Mesenchymal stem cell (in vitro differentiated cells and primary cell): ENCODE data around the gene TMEM203.
"Not testable (repeated sequence)": the region's sequence is repeated elsewhere in the genome, so short reads cannot be mapped to it uniquely, and the experiment has no call there.

ENCODE experiments used
- DNase-seq: peaks from one replicate; pipeline ENCODE4 v3.0.0-alpha.2; 2013
- H2AFZ ChIP-seq: one replicate; pipeline ENCODE4 v1.6.1; 2013; ENCODE audit warnings: low read depth, mild to moderate bottlenecking, control low read depth, inconsistent platforms, low read length, moderate library complexity
- H2AK5ac ChIP-seq: 2 replicates; pipeline ENCODE4 v1.6.1; 2013; ENCODE audit warnings: low read length, moderate library complexity, mild to moderate bottlenecking, inconsistent platforms; ENCODE audit not compliant: severe bottlenecking
- H2BK120ac ChIP-seq: one replicate; pipeline ENCODE4 v1.6.1; 2013; ENCODE audit warnings: low read depth, mild to moderate bottlenecking, inconsistent platforms, low read length, moderate library complexity
- H2BK12ac ChIP-seq, 2 experiments: one replicate each; pipeline ENCODE4 v1.6.1; 2013; ENCODE audit warnings: inconsistent platforms in 2 of 2, low read length in 2 of 2, mild to moderate bottlenecking in 2 of 2, moderate library complexity in 2 of 2, control low read depth in 1 of 2
- H2BK15ac ChIP-seq: one replicate; pipeline ENCODE4 v1.6.1; 2013; ENCODE audit warnings: mild to moderate bottlenecking, low read depth, inconsistent platforms; ENCODE audit not compliant: poor library complexity, severe bottlenecking
- H2BK5ac ChIP-seq: 2 replicates; pipeline ENCODE4 v1.6.1; 2013; ENCODE audit warnings: low read depth, mild to moderate bottlenecking, low read length, control low read depth, inconsistent platforms; ENCODE audit not compliant: poor library complexity, severe bottlenecking
- H3K14ac ChIP-seq, 2 experiments: one replicate each; pipeline ENCODE4 v1.6.1; 2013; ENCODE audit warnings: inconsistent platforms in 2 of 2, low read length in 2 of 2, control low read depth in 1 of 2, mild to moderate bottlenecking in 1 of 2, moderate library complexity in 1 of 2
- H3K18ac ChIP-seq, 2 experiments: one replicate each; pipeline ENCODE4 v1.6.1; 2013; ENCODE audit warnings: inconsistent platforms in 2 of 2, low read length in 2 of 2, control low read depth in 1 of 2, low read depth in 1 of 2, mild to moderate bottlenecking in 1 of 2
- H3K23ac ChIP-seq, 2 experiments: one replicate each; pipeline ENCODE4 v1.6.1; 2013; ENCODE audit warnings: inconsistent platforms in 2 of 2, low read length in 2 of 2, mild to moderate bottlenecking in 2 of 2, moderate library complexity in 2 of 2, control low read depth in 1 of 2
- H3K27ac ChIP-seq: 2 replicates; pipeline ENCODE4 v1.5.1; 2013; ENCODE audit warnings: mild to moderate bottlenecking, moderate library complexity, low read length, control low read depth, inconsistent platforms; ENCODE audit not compliant: poor library complexity, severe bottlenecking
- H3K27me3 ChIP-seq, 2 experiments: 2 replicates each; pipeline versions ENCODE4 v1.6.1 to v1.7.0; 2013; ENCODE audit warnings: low read length in 2 of 2, mild to moderate bottlenecking in 2 of 2, moderate library complexity in 2 of 2, control low read depth in 1 of 2, inconsistent platforms in 1 of 2; ENCODE audit not compliant: control insufficient read depth in 1 of 2, insufficient read depth in 1 of 2
- H3K36me3 ChIP-seq, 2 experiments: 2 replicates each; pipeline versions ENCODE4 v1.6.1 to v1.7.0; 2013; ENCODE audit warnings: low read length in 2 of 2, control low read depth in 1 of 2, inconsistent platforms in 1 of 2, low read depth in 1 of 2, mild to moderate bottlenecking in 1 of 2; ENCODE audit not compliant: insufficient read depth in 2 of 2, control insufficient read depth in 1 of 2
- H3K4ac ChIP-seq, 2 experiments: one replicate each; pipeline ENCODE4 v1.6.1; 2013; ENCODE audit warnings: inconsistent platforms in 2 of 2, low read length in 2 of 2, mild to moderate bottlenecking in 2 of 2, moderate library complexity in 2 of 2, control low read depth in 1 of 2, low read depth in 1 of 2
- H3K4me1 ChIP-seq: 2 replicates; pipeline ENCODE4 v1.6.1; 2013; ENCODE audit warnings: low read depth, low read length, control low read depth; ENCODE audit not compliant: control insufficient read depth, insufficient read depth
- H3K4me2 ChIP-seq: 2 replicates; pipeline ENCODE4 v1.6.1; 2013; ENCODE audit warnings: low read length, mild to moderate bottlenecking, inconsistent platforms; ENCODE audit not compliant: poor library complexity, severe bottlenecking
- H3K4me3 ChIP-seq, 2 experiments: 2 replicates each; pipeline versions ENCODE4 v1.5.1 to v1.7.0; 2013; ENCODE audit warnings: low read length in 2 of 2, mild to moderate bottlenecking in 2 of 2, control low read depth in 1 of 2, low read depth in 1 of 2; ENCODE audit not compliant: insufficient read depth in 1 of 2
- H3K79me1 ChIP-seq: replicated peaks from 2 replicates; pipeline ENCODE4 v1.6.1; 2013; ENCODE audit warnings: mild to moderate bottlenecking, control low read depth, low read length, inconsistent platforms; ENCODE audit not compliant: poor library complexity, severe bottlenecking
- H3K9ac ChIP-seq: 2 replicates; pipeline ENCODE4 v1.7.0; 2013; ENCODE audit warnings: mild to moderate bottlenecking, low read length, moderate library complexity
- H3K9me3 ChIP-seq: 2 replicates; pipeline ENCODE4 v1.7.0; 2013; ENCODE audit warnings: mild to moderate bottlenecking, low read length; ENCODE audit not compliant: control insufficient read depth
- H4K8ac ChIP-seq: one replicate; pipeline ENCODE4 v1.6.1; 2013; ENCODE audit warnings: inconsistent platforms, mild to moderate bottlenecking, low read length, moderate library complexity
- H4K91ac ChIP-seq: one replicate; pipeline ENCODE4 v1.6.1; 2013; ENCODE audit warnings: mild to moderate bottlenecking, low read length, inconsistent platforms
- WGBS: methylation state at CpG from one replicate; pipeline ENCODE4 v1.1.7; 2013; ENCODE audit warnings: mixed read lengths; 5-methylcytosine and 5-hydroxymethylcytosine counted together

The TMEM203 gene

GRCh38 chr9:137243266-137243625, 37.8 kb upstream of the TMEM203 start:
- 89% methylated on average over 10 of the region's 18 CpGs for WGBS
- not testable (repeated sequence) for DNase-seq, H4K91ac ChIP-seq, H4K8ac ChIP-seq, H3K18ac ChIP-seq, H3K4me3 ChIP-seq, H2BK12ac ChIP-seq, H3K14ac ChIP-seq, H2AFZ ChIP-seq, H2BK5ac ChIP-seq, H3K23ac ChIP-seq, H3K4ac ChIP-seq, H3K9me3 ChIP-seq, H3K4me2 ChIP-seq, H2BK120ac ChIP-seq, H2AK5ac ChIP-seq, H3K79me1 ChIP-seq, H2BK15ac ChIP-seq, H3K27ac ChIP-seq, H3K9ac ChIP-seq
- Histone ChIP-seq H3K4me1 (peaks cover 47% of the 10 kb centered on the region), H3K36me3 (peaks cover 24 to 27% of the 10 kb centered on the region in 2 experiments), H3K27me3 (peaks cover 0 to 12% of the 10 kb centered on the region in 2 experiments)

GRCh38 chr9:137242269-137243203, 37.1 kb upstream of the TMEM203 start:
- no peak overlapping the region for H3K23ac ChIP-seq

GRCh38 chr9:137241490-137242268, 36.2 kb upstream of the TMEM203 start:
- H3K18ac ChIP-seq = peak overlapping the region; percentile 80 to 96
- H3K23ac ChIP-seq = peak overlapping the region in 1 of 2 experiments; percentile 84
- H3K27ac ChIP-seq = peak overlapping the region; percentile 12

More at GRCh38 chr9:137242269-137243203, 37.1 kb upstream of the TMEM203 start:
- H4K8ac ChIP-seq = no peak overlapping the region
- peak overlapping the region; percentile 84 to 85 for H3K4me3 ChIP-seq
- peak overlapping the region in 1 of 2 experiments; percentile 22 for H3K4ac ChIP-seq
- H2BK12ac ChIP-seq = peak overlapping the region in 1 of 2 experiments; percentile 29
- no peak overlapping the region for H3K27ac ChIP-seq
- H3K9me3 ChIP-seq = no peaks in the 10 kb centered on the region
- peaks cover 24 to 27% of the 10 kb centered on the region in 2 experiments for H3K36me3 ChIP-seq
- H2BK120ac ChIP-seq = no peak overlapping the region
- H3K79me1 ChIP-seq = peaks cover 10% of the 10 kb centered on the region
- H4K91ac ChIP-seq = peak overlapping the region; percentile 54
- H3K27me3 ChIP-seq = peaks cover 0 to 12% of the 10 kb centered on the region in 2 experiments
- no peak overlapping the region for H2BK15ac ChIP-seq
- H2BK5ac ChIP-seq = no peak overlapping the region
- no peak overlapping the region for H3K18ac ChIP-seq
- DNase-seq = no peak
- peak overlapping the region; percentile 89 for H3K9ac ChIP-seq
- H2AK5ac ChIP-seq = no peak overlapping the region
- H3K4me1 ChIP-seq = peaks cover 53% of the 10 kb centered on the region
- H3K14ac ChIP-seq = no peak overlapping the region
- peak overlapping the region; percentile 72 for H3K4me2 ChIP-seq
- 79% methylated on average over 36 of the region's 36 CpGs for WGBS
- H2AFZ ChIP-seq = no peak overlapping the region

More at GRCh38 chr9:137241490-137242268, 36.2 kb upstream of the TMEM203 start:
- H3K36me3 ChIP-seq = peaks cover 24 to 27% of the 10 kb centered on the region in 2 experiments
- peak overlapping the region; percentile 84 to 85 for H3K4me3 ChIP-seq
- no peaks in the 10 kb centered on the region for H3K9me3 ChIP-seq
- H2BK120ac ChIP-seq = peak overlapping the region; percentile 81
- H3K4me1 ChIP-seq = peaks cover 55% of the 10 kb centered on the region
- no peak overlapping the region for H2BK15ac ChIP-seq
- H3K4me2 ChIP-seq = peak overlapping the region; percentile 72
- H3K4ac ChIP-seq = peak overlapping the region; percentile 64 to 92
- peak overlapping the region; percentile 89 for H3K9ac ChIP-seq
- H3K14ac ChIP-seq = peak overlapping the region in 1 of 2 experiments; percentile 85
- WGBS = 1% methylated on average over 46 of the region's 83 CpGs
- H4K91ac ChIP-seq = peak overlapping the region; percentile 75
- H3K27me3 ChIP-seq = peaks cover 0 to 12% of the 10 kb centered on the region in 2 experiments
- peak overlapping the region; percentile 4 for H2BK5ac ChIP-seq
- H2AFZ ChIP-seq = no peak overlapping the region
- no peak overlapping the region for H2AK5ac ChIP-seq
- peak; percentile 17 for DNase-seq
- H4K8ac ChIP-seq = no peak overlapping the region
- H3K79me1 ChIP-seq = peaks cover 18% of the 10 kb centered on the region
- no peak overlapping the region for H2BK12ac ChIP-seq
